Left colon (tissue), 2 donors: ENCODE data around the gene TBCA. TPM values are rescaled to one million over a fixed set of nuclear protein-coding genes. Genes with fewer than 3 reads are reported as not detected.
"Not testable (repeated sequence)": the region's sequence is repeated elsewhere in the genome, so short reads cannot be mapped to it uniquely, and the experiment has no call there.

Source experiments
- ATAC-seq: fragments of 200-7000 bp; cut with Tn5 transposase; one replicate; pipeline ENCODE4 v1.9.1; 2020; ENCODE audit warnings: mild to moderate bottlenecking, moderate library complexity
- DNase-seq, 2 donors: peaks; one replicate each; pipeline ENCODE4 v3.0.0-alpha.2; 2020
- intact Hi-C, 2 donors: fragments of 100-400 bp; cut with DNase I in 1 of 2; cut with micrococcal nuclease in 1 of 2; formaldehyde crosslinking; loops; one replicate each; pipeline versions ENCODE4 v1.11.2 to v1.14.0; 2022; cut with DNase I, micrococcal nuclease
- total RNA-seq, 2 donors: library from RNA; stranded (reverse); fragmentation: NEBNext Ultra II Directional; extraction: Animal tissue kit (Norgen Biotek cat#: 25700); gene quantifications; one replicate each; pipeline ENCODE4 v1.2.1, GENCODE V29; 2021
- donor health status: DM: no; HTN: no; CAD: no.
- donor health status: DM: yes; HTN: yes; CAD: no.

TBCA gene
- total RNA-seq, 2 donors from 2014 or later = 93.6 to 106 TPM

- DNase-seq (no peak), ATAC-seq (no peak)
- intact Hi-C loops = no loop called here
Measured at GRCh38 chr5:77724934-77725333, 51.2 kb downstream of the TBCA start.

DNA sequence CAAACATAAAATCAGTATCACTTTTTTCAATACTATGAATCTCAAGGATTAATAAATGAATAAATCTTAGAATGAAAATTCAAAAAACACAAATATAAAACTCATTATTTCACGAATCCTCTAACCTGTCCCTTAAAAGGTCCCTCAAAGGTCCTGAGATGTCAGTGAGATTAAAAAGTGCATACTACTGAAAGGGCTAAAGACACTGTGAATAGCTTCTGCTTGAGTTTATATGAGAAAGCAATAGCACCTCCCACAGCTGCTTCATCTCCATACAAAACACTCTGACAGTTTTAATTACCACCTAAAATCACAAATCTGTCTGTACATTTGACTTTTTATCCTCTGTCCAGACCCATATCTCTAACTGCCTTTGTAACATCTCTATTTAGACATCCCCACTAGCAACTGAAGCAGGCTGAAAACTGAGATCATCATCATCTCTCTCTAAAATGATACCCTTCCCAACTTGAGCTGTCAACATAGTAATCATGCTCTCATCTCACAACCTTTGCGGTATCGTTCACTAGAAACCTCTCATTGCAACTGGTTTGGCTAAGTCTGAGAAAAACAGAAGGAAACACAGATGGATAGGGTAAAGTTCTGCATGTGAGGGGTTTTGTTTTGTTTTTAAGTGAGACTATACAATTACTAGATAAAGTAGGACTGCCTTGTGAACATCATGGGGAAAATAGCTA lies 56.3 kb downstream of the TBCA start:
- DNase-seq = no peak
- no peak for ATAC-seq
- intact Hi-C loops = no loop called here

DNA sequence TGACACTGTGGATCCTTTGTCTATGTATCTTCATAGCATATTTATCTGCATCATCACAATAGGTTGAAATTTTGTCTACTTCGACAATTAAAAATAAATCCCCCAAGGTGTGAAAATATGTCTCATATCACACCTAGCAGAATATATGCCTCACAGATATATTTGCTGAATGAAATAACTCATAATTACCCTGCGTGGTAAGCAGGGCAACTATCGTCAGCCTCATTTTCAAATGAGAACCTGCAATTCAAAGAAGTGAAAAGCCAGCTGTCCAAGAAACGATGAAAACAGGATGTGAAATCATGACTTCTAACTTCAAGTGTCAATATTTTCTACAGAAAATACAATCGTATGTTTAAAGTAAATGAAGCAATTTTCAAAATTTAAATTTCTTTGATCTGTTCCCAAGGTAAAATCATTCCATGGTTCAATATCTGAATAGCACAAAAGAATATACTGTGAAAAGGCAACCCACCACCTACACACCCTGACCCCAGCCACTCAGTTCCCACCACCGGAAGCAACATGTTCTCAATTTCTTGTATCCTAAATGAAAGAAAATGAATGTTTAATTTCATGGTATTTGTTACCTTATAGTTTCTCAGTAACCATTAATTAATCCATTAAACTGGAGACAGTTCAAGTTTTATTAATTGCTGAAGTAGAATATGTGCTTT lies 57.1 kb downstream of the TBCA start:
- no peak for DNase-seq
- intact Hi-C loops = no loop called here
- no peak for ATAC-seq

GRCh38 chr5:77709993-77710685 lies 66.0 kb downstream of the TBCA start:
- ATAC-seq (no peak), DNase-seq (no peak)
- intact Hi-C loops = no loop called here

GRCh38 chr5:77709340-77709739 lies 66.8 kb downstream of the TBCA start:
- ATAC-seq (no peak), DNase-seq (no peak)
- intact Hi-C loops = no loop called here

DNA sequence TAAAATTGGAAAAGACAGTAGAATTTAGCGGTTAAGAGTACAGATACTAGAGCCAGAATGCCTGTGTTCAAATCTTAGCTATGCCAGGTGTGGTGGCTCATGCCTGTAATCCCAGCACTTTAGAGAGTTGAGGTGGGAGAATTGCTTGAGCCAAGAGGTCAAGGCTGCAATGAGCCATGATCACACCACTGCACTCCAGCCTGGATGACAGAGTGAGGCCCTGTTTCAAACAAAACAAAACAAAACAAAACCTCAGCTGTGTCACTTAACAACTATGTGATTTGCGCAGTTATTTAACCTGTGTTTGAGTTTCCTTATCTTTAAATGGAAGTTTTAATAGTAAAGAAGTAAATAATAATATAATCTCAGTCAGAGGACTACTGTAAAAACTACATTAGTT lies 68.3 kb downstream of the TBCA start:
- DNase-seq (no peak), ATAC-seq (no peak)
- intact Hi-C loops = no loop called here

DNA sequence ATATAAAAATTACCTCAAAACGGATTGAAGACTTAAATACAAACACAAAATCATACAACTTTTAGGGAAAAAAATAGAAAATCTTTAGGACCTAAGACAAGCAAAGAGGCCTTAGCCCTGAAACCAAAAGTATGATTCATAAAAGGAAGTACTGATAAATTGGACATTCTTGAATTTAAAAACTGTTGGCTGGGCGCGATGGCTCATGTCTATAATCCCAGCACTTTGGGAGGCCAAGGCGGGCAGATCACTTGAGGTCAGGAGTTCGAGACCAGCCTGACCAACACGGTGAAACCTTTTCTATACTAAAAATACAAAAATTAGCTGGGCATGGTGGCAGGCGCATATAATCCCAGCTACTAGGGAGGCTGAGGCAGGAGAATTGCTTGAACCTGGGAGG lies 76.6 kb downstream of the TBCA start:
- DNase-seq, ATAC-seq, intact Hi-C loops: not testable (repeated sequence)

DNA sequence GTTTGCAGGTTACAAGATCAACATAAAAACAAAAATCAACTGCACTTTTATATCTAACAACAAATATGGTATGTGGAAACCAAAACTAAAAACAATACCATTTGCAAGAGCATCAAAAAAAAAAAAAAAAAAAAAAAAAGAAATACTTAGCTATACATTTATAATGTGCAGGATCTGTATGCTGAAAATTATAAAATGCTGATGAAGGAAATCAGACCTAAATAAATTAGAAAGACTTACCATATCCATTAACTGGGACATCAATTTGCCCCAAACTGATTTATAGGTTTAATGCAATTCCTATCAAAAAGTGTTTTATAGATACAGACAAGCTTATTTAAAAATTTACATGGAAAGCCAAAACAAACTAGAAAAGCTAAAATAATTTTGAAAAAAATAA lies 77.2 kb downstream of the TBCA start:
- intact Hi-C loops = no loop called here
- DNase-seq (no peak), ATAC-seq (no peak)

GRCh38 chr5:77697692-77698091 lies 78.4 kb downstream of the TBCA start:
- intact Hi-C loops = no loop called here
- ATAC-seq (no peak), DNase-seq (no peak)

- ATAC-seq = no peak
- intact Hi-C loops = no loop called here
- DNase-seq = no peak
Measured at GRCh38 chr5:77696120-77696519, 80.0 kb downstream of the TBCA start.

GRCh38 chr5:77693913-77694312 lies 82.2 kb downstream of the TBCA start:
- ATAC-seq (no peak), DNase-seq (no peak)
- intact Hi-C loops = no loop called here

DNA sequence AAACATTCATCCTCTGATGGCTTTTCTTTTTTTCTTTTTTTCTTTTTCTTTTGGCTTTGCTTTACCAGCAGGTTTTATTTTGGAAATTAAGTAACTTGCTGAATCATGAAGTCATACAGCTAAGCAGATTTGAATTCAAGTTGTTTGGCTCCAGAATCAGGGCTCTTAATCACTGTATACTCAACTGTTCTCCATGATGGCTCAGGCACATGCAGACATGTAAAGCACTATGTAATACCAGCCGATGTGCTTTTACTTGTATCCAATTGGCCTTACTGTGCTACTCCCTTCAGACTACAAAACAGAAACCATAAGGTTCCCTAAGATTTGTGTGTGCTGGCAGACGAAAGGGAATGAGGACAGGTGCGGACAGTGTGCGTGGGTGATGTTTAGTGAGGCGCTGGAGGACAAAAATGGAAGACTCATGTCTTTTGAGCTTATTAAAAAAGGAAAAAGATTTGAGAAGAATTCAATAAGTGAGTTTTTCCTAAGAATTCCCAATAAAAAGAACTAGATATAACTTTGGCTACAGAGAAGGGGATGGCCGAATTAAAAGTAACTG lies 92.9 kb downstream of the TBCA start:
- intact Hi-C loops = no loop called here
- no peak for ATAC-seq
- no peak for DNase-seq

GRCh38 chr5:77670526-77670925 lies 105.6 kb downstream of the TBCA start:
- intact Hi-C loops = no loop called here

GRCh38 chr5:77669677-77670076 lies 106.5 kb downstream of the TBCA start:
- DNase-seq (no peak), ATAC-seq (no peak)
- intact Hi-C loops = no loop called here

More at GRCh38 chr5:77670526-77670925, 105.6 kb downstream of the TBCA start:
- DNase-seq (no peak), ATAC-seq (no peak)

- ATAC-seq (no peak), DNase-seq (no peak)
- intact Hi-C loops = no loop called here
Measured at GRCh38 chr5:77663090-77663863, 112.9 kb downstream of the TBCA start.

GRCh38 chr5:77662635-77663034 lies 113.5 kb downstream of the TBCA start:
- no peak for DNase-seq
- no peak for ATAC-seq
- intact Hi-C loops = no loop called here

GRCh38 chr5:77658662-77659061 lies 117.5 kb downstream of the TBCA start:
- DNase-seq (no peak), ATAC-seq (no peak)
- intact Hi-C loops = no loop called here

GRCh38 chr5:77651343-77651742 lies 124.8 kb downstream of the TBCA start:
- no peak for DNase-seq
- intact Hi-C loops = no loop called here
- no peak for ATAC-seq

- ATAC-seq = no peak
- intact Hi-C loops = no loop called here
Measured at GRCh38 chr5:77650686-77651085, 125.5 kb downstream of the TBCA start.

More at GRCh38 chr5:77650686-77651085, 125.5 kb downstream of the TBCA start:
- no peak for DNase-seq
